NB4 (cell line): Measurements from ENCODE around the gene CNOT11.

Experiments
- MYC ChIP-seq: IDR thresholded peaks from 2 replicates; pipeline ENCODE4 v1.6.1; 2011; ENCODE audit warnings: low read depth, low read length
- POLR2A ChIP-seq: IDR thresholded peaks from 2 replicates; pipeline ENCODE4 v1.6.1; 2011; ENCODE audit warnings: mild to moderate bottlenecking; ENCODE audit not compliant: insufficient read length; ENCODE audit errors: extremely low read depth
- TF ChIP-seq, protein P1 (sequence below): IDR thresholded peaks from one replicate; pipeline ENCODE4 v1.5.1; 2012; ENCODE audit warnings: low read depth, low read length

DNA sequence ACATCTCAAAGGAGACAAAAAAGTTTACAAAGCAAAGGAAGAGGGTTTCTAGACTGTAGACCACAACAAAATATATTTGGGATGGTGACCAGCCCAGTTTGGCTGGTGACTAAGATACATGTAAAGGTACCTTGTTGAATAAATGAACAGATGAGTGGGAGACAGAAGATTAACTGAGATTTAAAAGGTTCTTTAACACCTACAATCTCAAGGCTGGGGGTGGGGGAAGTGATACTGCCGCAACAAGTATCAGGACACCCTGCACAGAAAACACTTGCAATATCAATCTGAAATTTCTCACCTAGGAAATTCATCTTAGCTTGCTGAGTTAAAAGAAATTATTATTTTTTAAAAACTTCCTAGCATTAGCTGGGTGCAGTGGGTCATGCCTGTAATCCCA is 47.5 kb downstream of the CNOT11 start:
- TF ChIP-seq POLR2A (no peak), MYC (no peak)
- TF ChIP-seq, protein P1, sequence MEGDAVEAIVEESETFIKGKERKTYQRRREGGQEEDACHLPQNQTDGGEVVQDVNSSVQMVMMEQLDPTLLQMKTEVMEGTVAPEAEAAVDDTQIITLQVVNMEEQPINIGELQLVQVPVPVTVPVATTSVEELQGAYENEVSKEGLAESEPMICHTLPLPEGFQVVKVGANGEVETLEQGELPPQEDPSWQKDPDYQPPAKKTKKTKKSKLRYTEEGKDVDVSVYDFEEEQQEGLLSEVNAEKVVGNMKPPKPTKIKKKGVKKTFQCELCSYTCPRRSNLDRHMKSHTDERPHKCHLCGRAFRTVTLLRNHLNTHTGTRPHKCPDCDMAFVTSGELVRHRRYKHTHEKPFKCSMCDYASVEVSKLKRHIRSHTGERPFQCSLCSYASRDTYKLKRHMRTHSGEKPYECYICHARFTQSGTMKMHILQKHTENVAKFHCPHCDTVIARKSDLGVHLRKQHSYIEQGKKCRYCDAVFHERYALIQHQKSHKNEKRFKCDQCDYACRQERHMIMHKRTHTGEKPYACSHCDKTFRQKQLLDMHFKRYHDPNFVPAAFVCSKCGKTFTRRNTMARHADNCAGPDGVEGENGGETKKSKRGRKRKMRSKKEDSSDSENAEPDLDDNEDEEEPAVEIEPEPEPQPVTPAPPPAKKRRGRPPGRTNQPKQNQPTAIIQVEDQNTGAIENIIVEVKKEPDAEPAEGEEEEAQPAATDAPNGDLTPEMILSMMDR: no peak
